ENCODE measurements around the gene DBF4. TPM values are rescaled to one million over a fixed set of nuclear protein-coding genes. Genes with fewer than 3 reads are reported as not detected.
A peak's percentile ranks its signal among the peaks of the same experiment; 100 is the strongest.

DBF4 gene
- total and polyA plus RNA-seq, 2 of the 13 experiments (the other 11 are each of a cell fraction or from before 2014, with no cell fraction given), result 5.0 to 64.4 TPM

DNA sequence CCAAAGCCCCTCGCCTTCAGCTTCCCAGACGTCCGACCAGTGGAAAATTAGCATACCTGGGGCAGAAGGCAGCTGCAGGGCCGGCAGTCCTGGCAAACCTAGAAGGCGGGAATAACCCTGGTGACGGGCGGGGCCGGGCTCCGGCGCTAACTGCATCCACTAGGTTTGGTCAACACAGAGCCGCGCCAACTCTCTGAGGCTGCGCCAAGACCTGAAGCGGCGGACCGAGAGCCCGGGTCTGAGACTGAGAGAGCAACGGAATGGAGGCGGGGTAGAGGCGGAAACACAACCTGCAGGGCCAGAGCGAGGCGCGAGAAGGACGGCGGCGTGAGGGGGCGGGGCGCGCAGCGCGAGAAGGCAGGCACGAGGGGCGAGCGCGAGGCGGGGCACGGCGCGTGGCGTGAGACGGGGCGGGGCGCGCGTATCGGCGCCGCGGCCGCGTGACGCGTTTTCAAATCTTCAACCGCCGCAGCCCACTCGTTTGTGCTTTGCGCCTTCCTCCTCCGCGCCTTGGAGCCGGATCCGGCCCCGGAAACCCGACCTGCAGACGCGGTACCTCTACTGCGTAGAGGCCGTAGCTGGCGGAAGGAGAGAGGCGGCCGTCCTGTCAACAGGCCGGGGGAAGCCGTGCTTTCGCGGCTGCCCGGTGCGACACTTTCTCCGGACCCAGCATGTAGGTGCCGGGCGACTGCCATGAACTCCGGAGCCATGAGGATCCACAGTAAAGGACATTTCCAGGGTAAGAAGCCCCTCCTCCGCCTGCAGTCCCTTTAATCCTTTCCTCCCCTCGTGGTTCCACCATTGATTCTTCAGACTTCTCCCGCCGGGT, at the start of gene DBF4, which contains the start of gene SLC25A40 (continued):
- TF ChIP-seq CSRNP1 (CRISPR knock-in tag; IDR thresholded peaks at IDR 0.05), result peak; percentile 42; the same call in 1 of the 2 replicates
- no peak for TF ChIP-seq SRSF4 (IDR thresholded peaks at IDR 0.05; ENCODE audit: low read depth, low read length, poor library complexity, severe bottlenecking)
- TF ChIP-seq PHF21A (CRISPR knock-in tag; IDR thresholded peaks at IDR 0.05), result peak; percentile 35; the same call in 1 of the 2 replicates
- no peak for TF ChIP-seq SOX13 (IDR thresholded peaks at IDR 0.05)
- TF ChIP-seq SOX13 (CRISPR knock-in tag; conservative IDR thresholded peaks at IDR 0.05 in 1 of 2, IDR thresholded peaks at IDR 0.05 in 1 of 2), result no peak; a peak in 1 of 4 replicates
- TF ChIP-seq ZNF563 (CRISPR knock-in tag; IDR thresholded peaks at IDR 0.05), result peak; percentile 86; the same call in 1 of the 2 replicates
- TF ChIP-seq ZKSCAN5 (CRISPR knock-in tag; IDR thresholded peaks at IDR 0.05), result no peak
- no peak for TF ChIP-seq HMGA1 (CRISPR knock-in tag; conservative IDR thresholded peaks at IDR 0.05)
- peak; percentile 6 for TF ChIP-seq HNRNPK (IDR thresholded peaks at IDR 0.05; ENCODE audit: low read depth, low read length, poor library complexity, severe bottlenecking)
- TF ChIP-seq RERE (CRISPR knock-in tag; IDR thresholded peaks at IDR 0.05; ENCODE audit: low read depth), result 0 out of 2 replicates have a peak, but pooled peaks have one; percentile 55
- peak; percentile 93 for TF ChIP-seq ZNF607 (CRISPR knock-in tag; IDR thresholded peaks at IDR 0.05; ENCODE audit: borderline replicate concordance)
- peak; percentile 87 for TF ChIP-seq ELF3 (CRISPR knock-in tag; IDR thresholded peaks at IDR 0.05)
- TF ChIP-seq ZNF441 (CRISPR knock-in tag; IDR thresholded peaks at IDR 0.05; ENCODE audit: borderline replicate concordance), result peak; percentile 68; the same call in 1 of the 2 replicates
- no peak for TF ChIP-seq TMF1 (CRISPR knock-in tag; IDR thresholded peaks at IDR 0.05; ENCODE audit: low read depth)
- TF ChIP-seq SIN3A (IDR thresholded peaks at IDR 0.05; ENCODE audit: borderline replicate concordance, low read depth, low read length), result peak; percentile 95
- peak; percentile 78 for TF ChIP-seq ZNF317 (CRISPR knock-in tag; IDR thresholded peaks at IDR 0.05)
- TF ChIP-seq HES4 (CRISPR knock-in tag; IDR thresholded peaks at IDR 0.05; ENCODE audit: borderline replicate concordance), result peak; percentile 64; the same call in 1 of the 2 replicates
- no peak for TF ChIP-seq ETS1 (CRISPR knock-in tag; IDR thresholded peaks at IDR 0.05)
- TF ChIP-seq SNRNP70 (IDR thresholded peaks at IDR 0.05; ENCODE audit: low read depth, low read length), result no peak
- TF ChIP-seq ARNT2 (CRISPR knock-in tag; IDR thresholded peaks at IDR 0.05; ENCODE audit: low read depth), result peak; percentile 99
- peak; percentile 69; the same call in 1 of the 2 replicates for TF ChIP-seq BRD4 (CRISPR knock-in tag; IDR thresholded peaks at IDR 0.05)
